Esophagus mucosa (tissue), 1 donor: ENCODE data around the gene EDRF1. TPM values are rescaled to one million over a fixed set of nuclear protein-coding genes. Genes with fewer than 3 reads are reported as not detected.
A peak's percentile ranks its signal among the peaks of the same experiment; 100 is the strongest.
"Not testable (repeated sequence)": the region's sequence is repeated elsewhere in the genome, so short reads cannot be mapped to it uniquely, and the experiment has no call there.

Source experiments
- ATAC-seq: fragments of 200-7000 bp; cut with Tn5 transposase; one replicate; pipeline ENCODE4 v1.9.1; 2020
- total RNA-seq: library from RNA; stranded (reverse); gene quantifications from one replicate; pipeline ENCODE4 v1.2.4, GENCODE V29; 2023
- donor health status: DM: yes; HTN: yes; CAD: no.

Gene EDRF1, protein sequence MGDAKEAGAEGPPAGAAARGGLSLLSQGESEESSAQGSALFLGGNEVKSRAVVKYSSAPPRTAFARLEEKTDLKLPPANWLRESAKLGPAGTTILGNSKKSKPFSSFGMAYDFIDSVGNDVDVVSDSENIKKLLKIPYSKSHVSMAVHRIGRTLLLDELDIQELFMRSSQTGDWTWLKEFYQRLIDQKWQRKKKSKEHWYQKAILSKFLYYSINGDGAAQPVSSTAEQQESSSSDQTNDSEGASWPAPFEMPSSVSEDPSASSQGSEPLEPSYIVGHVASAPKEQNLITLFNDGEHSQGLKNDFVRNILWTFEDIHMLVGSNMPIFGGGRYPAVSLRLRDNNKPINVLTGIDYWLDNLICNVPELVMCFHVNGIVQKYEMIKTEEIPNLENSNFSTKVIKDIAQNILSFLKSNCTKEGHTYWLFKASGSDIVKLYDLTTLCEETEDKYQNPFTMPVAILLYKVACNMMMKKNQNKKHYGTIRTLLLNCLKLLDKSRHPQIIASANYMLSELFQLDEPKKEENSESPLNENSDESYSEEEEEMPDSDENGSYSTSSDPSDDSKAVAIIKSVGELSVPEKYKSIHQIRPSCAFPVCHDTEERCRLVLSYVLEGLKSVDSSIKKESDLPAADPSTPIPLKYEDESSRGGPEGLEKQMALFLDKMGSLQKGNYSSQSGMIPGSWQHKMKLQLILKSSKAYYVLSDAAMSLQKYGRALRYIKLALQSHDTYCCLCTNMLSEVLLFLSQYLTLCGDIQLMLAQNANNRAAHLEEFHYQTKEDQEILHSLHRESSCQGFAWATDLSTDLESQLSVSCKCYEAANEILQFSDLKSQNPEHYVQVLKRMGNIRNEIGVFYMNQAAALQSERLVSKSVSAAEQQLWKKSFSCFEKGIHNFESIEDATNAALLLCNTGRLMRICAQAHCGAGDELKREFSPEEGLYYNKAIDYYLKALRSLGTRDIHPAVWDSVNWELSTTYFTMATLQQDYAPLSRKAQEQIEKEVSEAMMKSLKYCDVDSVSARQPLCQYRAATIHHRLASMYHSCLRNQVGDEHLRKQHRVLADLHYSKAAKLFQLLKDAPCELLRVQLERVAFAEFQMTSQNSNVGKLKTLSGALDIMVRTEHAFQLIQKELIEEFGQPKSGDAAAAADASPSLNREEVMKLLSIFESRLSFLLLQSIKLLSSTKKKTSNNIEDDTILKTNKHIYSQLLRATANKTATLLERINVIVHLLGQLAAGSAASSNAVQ
- 8.3 TPM for total RNA-seq

DNA sequence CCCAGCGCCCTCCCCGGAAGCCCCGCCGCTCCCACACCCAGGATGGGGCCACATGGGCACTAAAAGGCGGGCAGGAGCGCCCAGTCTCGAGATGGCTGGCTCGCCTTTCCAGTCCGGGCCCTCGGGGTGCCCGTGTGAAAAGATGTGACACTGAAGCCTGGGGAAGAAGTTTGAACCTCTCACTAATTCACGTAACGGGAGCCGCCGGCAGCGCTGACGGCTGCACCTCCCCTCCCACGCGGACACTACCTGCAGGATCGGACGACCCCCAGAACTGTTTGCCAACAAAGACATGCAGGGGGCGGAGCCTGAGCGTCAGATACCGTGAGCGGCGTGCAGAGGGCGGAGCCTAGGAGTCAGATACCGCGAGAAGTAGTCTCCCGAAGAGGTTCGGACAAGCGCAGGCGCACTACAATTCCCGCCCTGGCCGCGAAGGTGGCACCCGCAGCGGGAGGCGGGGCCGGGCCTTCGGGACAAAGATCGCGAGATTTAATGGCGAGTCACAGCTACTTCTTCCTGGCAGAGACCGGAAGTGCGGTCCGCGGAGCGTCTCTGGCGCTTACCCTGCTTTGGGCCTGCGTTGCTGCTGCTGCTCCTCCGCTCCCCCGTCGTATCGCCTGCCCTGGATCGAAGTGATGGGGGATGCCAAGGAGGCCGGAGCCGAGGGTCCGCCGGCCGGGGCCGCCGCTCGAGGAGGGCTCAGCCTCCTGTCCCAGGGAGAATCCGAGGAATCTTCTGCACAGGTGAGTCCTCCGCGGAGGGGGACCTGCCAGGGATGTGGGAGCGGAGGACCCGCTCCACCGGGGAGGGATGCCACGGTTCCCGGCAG, at the start of gene EDRF1:
EDRF1 (plus strand) TSS at position 537 of the 829 bp plus-strand sequence; CDS start at position 636, 99 bp downstream.
- peak; percentile 100 for ATAC-seq

DNA sequence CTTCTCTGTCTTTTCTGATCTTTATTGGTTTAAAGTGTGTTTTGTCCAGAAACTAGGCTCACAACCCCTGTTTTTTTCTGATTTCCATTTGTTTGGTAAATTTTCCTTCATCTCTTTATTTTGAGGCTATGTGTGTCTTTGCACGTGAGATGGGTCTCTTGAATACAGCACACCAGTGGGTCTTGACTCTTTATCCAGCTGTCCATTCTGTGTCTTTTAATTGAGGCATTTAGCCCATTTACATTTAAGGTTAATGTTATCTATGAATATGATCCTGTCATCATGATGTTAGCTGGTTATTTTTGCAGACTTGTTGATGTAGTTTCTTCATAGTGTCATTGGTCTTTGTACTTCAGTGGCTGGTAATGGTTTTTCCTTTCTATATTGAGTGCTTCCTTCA, 46.6 kb upstream of the EDRF1 start:
- ATAC-seq = no peak

DNA sequence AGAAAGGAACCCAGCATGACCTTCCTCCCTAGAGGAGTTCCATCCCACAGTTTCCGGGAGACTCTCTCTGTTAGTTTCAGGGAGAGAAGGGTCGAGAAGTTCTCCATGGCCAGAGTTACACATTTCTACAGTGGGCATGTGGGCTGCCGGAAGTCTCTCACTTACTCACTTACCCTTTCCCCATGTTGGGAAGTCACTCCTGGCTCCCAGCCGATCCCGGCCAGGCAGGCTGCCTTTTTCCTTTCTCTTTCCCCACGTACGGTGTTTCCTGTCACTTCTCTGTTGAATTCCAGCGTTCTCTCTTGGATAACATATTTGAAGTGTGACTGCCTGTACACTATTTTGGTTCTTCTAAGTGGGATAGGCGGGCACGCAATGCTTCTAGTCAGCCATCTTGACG, 40.1 kb upstream of the EDRF1 start:
- no peak for ATAC-seq

DNA sequence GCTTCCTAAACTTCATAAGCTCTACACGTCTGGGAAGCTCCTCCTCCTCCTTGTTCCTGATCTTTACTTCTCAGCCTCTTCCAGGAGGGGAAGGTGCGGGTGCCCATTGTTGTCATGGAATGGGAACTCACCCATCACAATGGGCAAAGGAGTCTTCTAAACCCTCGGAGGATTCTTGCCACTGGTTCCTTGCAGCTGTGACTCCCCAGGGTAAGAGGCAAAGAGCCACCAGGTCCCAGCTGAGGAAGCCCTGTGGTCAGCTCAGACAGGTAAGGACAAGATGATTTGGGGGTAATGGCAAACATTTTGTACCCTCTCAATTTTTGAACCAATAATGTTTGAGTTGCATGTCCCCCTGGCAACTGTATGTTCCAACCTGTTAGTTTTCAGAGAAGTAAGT, 36.4 kb upstream of the EDRF1 start, which contains the start of gene TEX36:
TEX36 (minus strand) TSS at position 101 of the 400 bp plus-strand sequence. CDS start 174 bp downstream, outside the sequence.
- no peak for ATAC-seq

DNA sequence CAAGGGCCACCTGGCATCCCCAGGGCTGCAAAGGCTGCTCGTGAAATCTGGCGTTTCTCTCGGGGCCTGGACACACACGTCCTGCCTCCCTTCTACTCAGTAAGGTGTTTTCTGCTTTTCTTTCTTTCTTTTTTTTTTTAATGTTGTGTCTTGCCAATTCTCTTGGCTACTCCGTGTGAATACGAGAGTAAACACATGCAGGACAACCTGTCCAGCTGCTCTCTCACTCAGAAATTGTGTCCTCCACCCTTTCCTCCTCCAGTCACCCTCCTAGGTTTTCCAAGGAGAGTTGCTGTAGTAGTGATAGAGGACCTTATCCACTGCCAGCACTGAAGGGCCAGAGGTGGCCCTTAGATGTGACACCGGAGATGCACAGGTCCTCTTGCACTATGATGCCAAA, 35.7 kb upstream of the EDRF1 start:
- no peak for ATAC-seq

DNA sequence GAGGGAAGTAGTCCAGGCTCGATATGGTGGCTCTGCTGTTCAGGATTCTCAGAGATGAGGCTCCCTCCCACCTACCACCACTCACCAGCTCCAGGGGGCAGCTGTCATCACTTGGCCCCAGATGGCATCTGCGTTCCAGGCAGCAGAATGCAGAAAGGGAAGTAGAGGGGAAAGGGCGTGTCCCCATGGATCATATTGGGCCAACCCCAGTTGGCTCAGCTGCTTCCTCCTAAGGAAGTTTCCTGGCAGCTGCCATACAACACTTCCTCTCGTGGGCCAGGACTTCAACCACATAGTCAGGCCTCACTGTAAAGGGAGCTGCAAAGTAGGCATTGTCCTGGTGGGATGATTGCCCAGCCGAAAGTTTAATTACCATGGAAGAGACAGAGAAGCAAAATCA, 34.9 kb upstream of the EDRF1 start:
- peak; percentile 23 for ATAC-seq

DNA sequence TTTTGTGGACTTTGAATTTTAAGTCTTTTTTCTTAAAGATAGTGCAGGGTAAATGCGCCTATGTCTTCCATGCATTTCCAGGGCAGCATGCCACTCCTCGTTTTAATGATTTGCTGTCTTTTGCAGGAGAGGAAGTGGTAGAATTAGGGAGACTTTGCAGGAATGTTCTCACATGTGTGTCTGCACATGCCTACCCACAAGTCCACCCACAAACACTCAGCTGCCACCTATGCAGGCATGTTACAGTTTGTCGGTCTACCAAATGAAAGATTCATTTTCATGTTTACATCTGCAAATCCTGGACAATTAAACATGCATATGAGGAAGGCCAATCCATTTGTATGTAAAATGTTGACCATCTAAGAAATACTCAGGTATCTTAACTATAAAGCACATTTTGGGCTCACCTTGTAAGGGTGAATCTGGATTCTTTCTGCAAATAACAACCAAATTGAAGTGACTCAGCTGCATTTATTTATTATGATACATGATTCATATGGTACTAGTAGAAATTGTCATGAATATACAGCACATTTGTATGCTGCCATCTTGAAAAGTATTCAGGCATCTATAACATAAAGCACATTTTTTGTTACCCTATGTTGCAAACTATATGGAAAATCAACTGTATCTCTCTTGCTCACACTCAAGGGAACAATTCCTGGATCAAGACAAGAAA, 31.9 kb upstream of the EDRF1 start:
- no peak for ATAC-seq

DNA sequence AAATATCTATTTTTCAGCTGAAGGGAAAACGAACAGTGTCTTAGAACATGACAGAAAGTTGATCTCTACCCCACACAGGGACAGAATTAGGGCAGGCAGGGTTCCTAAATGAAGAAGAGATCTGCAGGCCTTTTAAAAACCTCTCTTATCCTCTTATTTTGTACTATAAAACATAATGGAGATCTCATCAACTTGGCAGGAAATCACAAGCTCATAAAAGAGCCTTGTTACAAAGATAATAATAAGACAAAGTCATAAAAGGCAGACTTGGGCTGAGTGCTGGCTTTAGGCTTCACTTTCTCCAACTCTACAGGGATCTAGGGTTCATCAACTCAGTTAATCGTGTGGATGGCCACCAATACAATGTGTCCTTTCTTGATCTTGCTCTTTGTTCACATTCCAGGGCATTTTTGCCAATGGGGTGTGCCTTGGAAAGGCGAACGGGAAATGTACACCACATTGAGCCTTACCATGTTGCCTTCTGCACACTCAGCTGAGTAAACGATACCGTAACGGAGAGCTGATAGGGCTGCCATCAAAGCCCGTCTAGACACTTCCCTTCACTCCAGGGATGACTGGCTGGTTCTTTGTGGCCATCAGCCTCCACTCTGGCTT, 29.4 kb upstream of the EDRF1 start:
- ATAC-seq = no peak

DNA sequence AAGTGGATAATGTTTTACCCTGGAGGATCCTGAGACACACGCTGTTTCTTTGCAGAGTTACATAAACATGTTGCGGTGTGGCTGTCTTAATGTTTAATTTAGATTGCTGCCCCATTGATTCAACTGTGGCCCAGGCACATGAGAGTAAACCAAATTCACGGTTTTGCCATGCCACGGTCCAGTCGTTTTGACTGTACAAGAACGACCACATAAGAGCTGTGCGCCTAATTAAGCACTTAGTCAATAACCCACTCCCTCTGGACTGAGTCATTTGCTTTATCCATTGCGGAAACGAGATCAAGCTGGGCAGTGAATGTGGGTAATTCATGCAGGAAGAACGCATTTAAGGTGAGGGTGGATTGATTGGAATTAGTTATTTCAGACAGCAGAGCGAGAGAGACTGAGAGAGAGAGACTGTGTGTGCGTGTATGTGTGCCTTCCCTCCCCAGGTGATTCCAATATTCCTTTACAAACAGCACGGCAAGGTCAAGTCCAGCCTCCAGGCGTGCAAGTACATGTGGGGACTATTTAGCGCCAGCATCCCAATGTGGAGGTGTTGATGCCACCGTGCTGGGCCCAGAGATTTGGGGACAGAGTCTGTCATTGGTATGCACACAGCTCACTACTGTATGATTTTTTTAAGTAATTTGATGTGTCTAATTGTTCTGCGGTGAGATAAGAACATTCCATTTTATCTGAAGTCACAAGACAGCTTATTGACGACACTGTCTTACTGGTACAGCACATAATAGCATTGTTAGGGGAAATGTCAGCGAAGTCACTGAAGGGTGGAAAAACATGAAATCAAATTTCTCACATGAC, 28.1 kb upstream of the EDRF1 start:
- ATAC-seq = peak; percentile 45

DNA sequence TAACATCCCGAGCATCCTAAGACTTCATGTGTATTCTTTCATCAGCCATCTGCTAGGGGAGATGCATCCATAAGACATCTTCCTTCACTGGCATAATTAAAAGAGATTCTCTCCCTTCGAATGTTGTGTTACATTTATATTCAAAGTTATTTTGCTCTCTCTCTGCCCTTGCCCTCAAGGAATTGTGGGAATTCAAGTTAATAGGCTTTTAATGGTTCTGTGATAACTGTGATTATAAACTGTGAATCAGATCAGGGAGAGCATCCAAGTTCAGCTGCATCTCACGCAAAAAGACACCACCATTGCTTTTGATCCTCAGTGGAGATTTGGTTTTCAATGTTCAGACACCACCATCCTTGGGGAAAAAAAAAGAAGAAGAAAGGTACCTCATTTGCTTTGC, 27.3 kb upstream of the EDRF1 start:
- no peak for ATAC-seq

DNA sequence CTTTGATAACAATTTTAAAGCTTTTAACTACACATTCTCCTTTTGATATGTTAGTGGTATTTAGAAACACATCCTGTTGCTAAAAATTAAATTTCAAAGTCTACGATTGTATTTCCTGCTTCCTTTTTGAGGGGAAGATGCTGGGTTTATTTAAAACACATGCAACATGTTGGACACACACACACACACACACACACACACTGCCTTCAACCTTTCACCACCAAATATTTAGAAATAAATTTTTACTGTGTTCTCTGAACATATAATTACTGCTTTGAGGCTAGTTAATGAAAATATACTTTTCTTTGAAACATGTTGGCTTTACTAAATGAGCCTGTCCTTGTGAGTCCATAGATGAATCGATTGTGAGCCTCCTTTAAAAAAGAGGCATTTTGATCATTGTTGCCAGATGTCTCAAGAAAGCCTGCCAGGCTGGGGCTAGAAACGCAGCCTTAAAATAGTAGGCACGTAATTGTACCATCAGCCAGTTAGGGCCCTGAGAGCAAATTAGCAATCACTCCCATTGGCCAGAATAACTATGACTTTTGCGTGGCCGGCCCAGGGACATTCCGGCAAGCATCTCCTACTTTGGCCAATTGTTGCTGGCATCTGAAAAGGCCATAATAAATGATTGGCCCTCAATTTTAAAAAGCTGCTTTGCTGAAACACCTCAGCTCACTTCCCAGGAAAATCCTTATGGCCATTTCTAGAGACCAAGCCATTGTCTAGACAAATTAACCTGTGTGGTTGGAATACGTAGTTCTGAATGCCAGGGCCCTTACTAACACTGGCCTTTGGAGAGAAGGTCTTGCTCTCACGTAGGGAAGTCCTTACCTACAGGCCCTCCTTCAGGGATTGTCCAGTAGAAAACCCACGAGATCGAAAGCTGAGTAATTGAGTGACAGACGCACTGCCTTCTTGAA, 26.6 kb upstream of the EDRF1 start:
- no peak for ATAC-seq

DNA sequence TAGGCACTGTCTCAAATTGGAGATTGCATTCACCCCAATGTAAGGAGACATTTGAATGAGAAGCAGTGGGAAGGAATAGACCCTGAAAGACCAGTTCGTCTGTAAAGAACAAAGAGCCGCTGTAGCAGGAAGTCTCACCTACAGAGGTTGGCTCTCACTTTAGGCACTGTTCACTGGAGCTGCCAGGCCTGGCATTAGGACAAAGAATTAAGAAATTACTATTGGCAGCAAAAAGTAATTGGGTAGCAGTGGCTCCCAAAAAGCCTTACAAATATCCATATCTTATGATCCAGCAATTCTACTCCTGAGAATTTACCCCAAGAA, 26.0 kb upstream of the EDRF1 start:
- ATAC-seq = peak; percentile 91

DNA sequence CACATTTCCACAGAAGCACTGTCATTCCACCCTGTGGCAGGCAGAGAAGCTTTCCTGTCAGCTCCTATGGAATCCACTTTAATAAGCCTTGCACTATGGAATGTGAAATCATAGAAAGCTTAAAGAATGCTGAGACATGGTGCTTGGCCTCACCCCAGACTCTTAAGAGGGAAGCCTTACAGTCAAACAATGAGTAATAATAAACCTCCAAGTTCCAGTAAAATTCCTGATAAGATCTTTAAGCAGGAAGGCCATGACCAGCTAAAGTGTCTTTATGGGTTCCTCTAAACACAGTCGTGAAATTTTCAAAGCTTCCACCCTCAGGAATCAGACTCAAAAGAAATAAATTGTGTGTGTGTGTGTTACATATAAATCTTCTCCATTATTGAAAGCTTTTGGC, 24.6 kb upstream of the EDRF1 start:
- ATAC-seq = peak; percentile 35

DNA sequence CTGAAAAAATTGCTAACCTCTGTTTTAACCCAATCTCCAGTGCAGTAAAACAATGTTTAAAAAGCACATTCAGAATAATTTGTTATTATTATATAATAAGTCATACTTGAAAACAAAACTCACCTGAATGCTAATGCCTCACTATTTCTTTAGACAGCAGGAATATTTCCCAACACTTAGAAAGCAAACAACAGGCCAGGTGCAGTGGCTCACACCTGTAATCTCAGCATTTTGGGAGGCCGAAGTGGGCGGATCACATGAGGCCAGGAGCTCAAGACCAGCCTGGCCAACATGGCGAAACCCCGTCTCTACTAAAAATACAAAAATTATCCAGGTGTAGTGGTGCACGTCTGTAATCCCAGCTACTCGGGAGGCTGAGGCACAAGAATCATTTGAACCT, 22.6 kb upstream of the EDRF1 start:
- ATAC-seq = not testable (repeated sequence)

DNA sequence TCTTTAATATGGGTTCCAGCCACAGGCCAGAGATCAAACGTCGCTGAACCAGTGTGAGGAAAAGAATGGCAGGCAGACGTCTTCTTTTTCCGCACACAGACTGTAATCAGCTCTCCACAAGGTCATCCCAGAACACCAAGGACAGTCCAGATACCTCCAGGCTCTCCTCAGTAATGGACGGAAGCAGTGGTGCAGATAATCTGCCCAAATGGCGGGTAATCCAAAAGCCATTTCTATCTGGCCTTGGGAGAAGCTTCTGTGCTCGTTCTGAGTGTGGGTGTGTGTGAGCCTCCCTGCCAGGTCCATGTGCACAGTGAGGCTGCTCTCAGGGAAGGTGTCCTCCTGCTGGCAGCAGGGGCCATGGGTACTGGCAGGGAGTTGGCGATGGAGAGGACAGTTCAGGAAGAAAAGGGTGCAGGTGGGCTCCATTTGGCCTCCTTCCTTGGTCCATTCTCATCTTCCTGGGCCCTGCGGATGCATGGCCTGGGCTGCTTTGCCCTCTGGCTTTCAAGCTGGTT, 21.0 kb upstream of the EDRF1 start:
- no peak for ATAC-seq

DNA sequence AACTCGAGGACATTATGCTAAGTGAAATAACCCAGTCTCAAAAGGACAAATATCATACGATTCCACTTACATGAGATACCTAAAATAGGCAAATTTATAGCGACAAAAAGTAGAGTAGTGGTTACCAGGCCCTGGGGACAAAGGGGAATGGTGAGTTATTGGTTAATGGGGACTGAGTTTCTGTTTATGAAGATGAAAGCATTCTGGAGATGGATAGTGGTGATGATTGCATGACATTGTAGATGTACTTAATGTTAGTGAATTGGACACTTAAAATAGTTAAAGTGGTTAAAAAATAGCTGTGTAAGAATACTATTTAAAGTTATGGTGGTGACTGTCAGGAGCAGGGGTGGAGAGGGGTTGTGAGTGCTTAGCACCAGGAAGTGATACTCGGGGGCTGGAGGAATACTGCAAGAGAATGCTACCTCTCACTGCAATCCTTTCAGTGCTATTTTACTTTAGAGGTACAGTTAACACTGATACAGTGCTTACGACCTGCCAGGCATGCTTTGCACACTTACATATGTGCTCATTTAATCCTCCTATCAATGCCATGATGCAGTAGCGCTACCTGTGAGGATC, 19.9 kb upstream of the EDRF1 start:
- no peak for ATAC-seq

DNA sequence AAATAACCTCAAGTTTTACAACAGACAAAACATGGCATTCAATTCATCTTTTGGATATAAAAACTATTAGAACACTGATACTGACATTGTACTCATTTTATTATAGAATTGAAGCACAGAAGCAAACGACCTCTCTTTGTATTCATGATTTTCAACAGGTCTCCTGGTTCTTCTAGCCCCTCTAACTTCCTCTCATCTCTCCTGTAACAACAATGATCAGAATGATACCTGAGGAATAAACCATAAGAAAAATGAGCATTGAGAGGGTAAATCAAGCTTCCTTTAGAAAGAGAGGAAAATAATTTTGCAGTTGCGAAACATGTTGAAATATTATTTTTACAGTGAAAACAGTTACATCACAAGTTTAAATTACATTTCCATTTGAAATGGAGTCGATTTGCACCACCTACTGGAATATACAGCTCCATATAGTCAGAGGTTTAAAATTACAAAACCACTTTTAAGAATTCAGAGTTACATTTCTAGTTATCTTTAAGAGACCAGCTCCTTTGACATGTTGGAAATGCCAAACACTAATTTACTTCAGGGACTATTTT, 19.1 kb upstream of the EDRF1 start:
- no peak for ATAC-seq
